Erythroblast (primary cell): ENCODE measurements around the gene RTN4IP1.

ENCODE experiments used
- DNase-seq, 2 experiments: peaks; one replicate each; lab custom pipeline; 2025; lab: John Stamatoyannopoulos, UW
- GATA1 ChIP-seq: IDR thresholded peaks from 2 replicates; pipeline ENCODE4 v1.6.1; 2011; ENCODE audit warnings: low read depth, mild to moderate bottlenecking, control low read depth, low read length, moderate library complexity
- POLR2A ChIP-seq: IDR thresholded peaks from 2 replicates; pipeline ENCODE4 v1.6.1; 2011; ENCODE audit warnings: mild to moderate bottlenecking, low read length

RTN4IP1 gene

DNA sequence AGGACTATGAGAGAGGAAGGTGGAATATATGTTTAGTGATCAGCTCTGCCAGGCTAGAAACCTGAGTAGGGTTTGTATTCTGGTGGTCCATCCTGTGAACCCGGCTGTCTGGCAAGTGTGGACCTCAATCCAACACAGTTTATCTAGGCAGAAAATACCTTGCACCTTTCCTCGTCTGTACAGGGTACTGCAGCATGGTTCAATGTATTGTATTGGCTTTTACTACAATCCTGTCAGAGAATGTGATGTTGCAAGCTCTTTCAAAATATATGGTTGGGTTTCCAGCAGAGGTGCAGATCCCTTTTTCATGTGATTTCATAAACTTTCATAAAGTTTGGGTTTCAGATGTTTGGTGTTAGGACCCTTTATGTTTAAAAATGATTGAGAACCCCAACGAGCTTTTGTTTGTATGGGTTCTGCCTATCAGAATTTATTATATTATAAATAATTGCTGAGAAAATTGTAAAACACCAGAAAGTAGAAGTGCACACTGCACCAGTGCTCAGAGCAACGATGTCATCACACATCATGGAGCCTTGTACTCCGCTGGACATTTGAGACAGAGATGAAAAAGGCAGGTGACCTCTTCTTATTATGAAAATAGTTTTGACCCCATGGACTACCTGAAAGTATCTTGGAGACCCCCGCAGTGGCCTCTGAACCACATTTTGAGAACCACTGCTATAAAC, 106.6 kb downstream of the RTN4IP1 start:
- DNase-seq = no peak
- no peak for TF ChIP-seq GATA1
- TF ChIP-seq POLR2A = no peak
